Uterus (tissue), 4 donors: ENCODE results near the gene CD4. TPM values are rescaled to one million over a fixed set of nuclear protein-coding genes. Genes with fewer than 3 reads are reported as not detected.

Source experiments
- DNase-seq, 2 donors: peaks; one replicate each; pipeline ENCODE4 v3.0.0-alpha.2; 2019 to 2020
- H3K27ac ChIP-seq, 2 donors: fragments of 200-600 bp; sonication (generic); 1 replicate in 1 of 2; 2 replicates in 1 of 2; pipeline ENCODE4 v1.5.1; 2016 to 2018
- H3K27me3 ChIP-seq, 2 donors: fragments of 200-600 bp; sonication (generic); one replicate each; pipeline ENCODE4 v1.5.1; 2018 to 2019; ENCODE audit warnings: control low read depth in 1 of 2
- H3K36me3 ChIP-seq, 2 donors: fragments of 200-600 bp; sonication (generic); one replicate each; pipeline ENCODE4 v1.5.1; 2019; ENCODE audit warnings: control low read depth in 1 of 2
- H3K4me1 ChIP-seq, 2 donors: fragments of 200-600 bp; sonication (generic); one replicate each; pipeline ENCODE4 v1.5.1; 2018 to 2019; ENCODE audit warnings: control low read depth in 1 of 2
- H3K4me3 ChIP-seq, 2 donors: fragments of 200-600 bp; sonication (generic); 1 replicate in 1 of 2; 2 replicates in 1 of 2; pipeline ENCODE4 v1.5.1; 2018 to 2019; ENCODE audit warnings: mild to moderate bottlenecking in 1 of 2
- H3K9me3 ChIP-seq, 2 donors: fragments of 200-600 bp; sonication (generic); one replicate each; pipeline ENCODE4 v1.5.1; 2019; ENCODE audit warnings: control low read depth in 1 of 2
- POLR2A ChIP-seq, 2 donors: fragments of 450-650 bp; IDR thresholded peaks; one replicate each; pipeline ENCODE4 v1.6.1; 2016; ENCODE audit warnings: antibody characterized with exemption in 2 of 2, mild to moderate bottlenecking in 1 of 2, moderate library complexity in 1 of 2
- intact Hi-C: fragments of 100-400 bp; cut with DNase I; formaldehyde crosslinking; loops from one replicate; pipeline ENCODE4 v1.15.1; 2023; ENCODE audit warnings: low total_unique reads
- total RNA-seq, 4 donors: library from RNA; depleted of rRNA in 3 of 4; stranded (reverse); fragments of >200 nt in 3 of 4; gene quantifications; one replicate each; pipeline versions ENCODE4 v1.1.0 to v1.2.4, GENCODE V29; 2014 to 2023
- TF ChIP-seq, protein P1 (sequence below), 4 experiments: fragments of 200-600 bp in 2 of 4; fragments of 450-650 bp in 2 of 4; sonication (generic) in 2 of 4; IDR thresholded peaks; one replicate each; pipeline ENCODE4 v1.5.1; 2016 to 2019; ENCODE audit warnings: antibody characterized with exemption in 4 of 4, mild to moderate bottlenecking in 2 of 4, moderate library complexity in 1 of 4
- donor health status: DM: yes; HTN: yes; CAD: no.

The CD4 gene
- total RNA-seq, 4 donors from 2014 or later: 1.0 to 24.3 (median 10.4) TPM

DNA sequence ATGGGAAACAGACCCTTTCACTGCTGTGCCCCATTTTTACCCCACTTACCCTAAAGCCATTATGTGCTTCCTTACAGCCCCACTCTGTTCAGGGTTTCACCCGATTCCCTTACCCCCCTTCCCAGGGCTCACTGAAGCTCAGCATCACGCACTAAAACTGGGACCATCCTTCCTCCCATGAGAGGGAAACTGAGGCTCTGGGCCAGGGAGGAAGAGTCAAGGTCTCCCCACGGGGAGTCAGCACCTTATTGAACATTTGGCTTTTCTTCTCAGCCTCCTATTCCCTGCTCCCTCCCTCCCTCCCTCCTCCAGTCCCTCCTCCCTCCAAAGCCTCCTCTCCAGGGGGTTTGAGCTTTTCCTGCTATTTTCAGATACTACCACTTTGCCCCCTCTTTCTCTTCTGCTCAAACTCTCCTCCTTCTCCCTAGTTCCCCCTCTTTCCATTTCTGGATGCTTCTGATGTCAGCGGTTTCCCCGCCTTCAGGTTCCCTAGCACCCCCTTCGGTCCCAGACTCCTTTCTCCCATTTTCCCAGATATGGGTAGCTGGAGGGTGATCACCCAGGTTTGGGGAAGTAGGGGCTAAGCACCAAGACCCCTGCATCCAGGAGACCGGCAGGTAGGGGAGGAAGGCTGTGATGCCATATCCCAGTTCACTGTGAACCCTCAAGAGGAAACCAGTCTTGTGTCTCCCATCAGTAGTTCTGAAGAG is 33.3 kb downstream of the CD4 start:
- H3K27me3 ChIP-seq: peaks cover 0 to 4% of the 10 kb centered on the region in 2 donors
- no peak for DNase-seq
- TF ChIP-seq, protein P1, sequence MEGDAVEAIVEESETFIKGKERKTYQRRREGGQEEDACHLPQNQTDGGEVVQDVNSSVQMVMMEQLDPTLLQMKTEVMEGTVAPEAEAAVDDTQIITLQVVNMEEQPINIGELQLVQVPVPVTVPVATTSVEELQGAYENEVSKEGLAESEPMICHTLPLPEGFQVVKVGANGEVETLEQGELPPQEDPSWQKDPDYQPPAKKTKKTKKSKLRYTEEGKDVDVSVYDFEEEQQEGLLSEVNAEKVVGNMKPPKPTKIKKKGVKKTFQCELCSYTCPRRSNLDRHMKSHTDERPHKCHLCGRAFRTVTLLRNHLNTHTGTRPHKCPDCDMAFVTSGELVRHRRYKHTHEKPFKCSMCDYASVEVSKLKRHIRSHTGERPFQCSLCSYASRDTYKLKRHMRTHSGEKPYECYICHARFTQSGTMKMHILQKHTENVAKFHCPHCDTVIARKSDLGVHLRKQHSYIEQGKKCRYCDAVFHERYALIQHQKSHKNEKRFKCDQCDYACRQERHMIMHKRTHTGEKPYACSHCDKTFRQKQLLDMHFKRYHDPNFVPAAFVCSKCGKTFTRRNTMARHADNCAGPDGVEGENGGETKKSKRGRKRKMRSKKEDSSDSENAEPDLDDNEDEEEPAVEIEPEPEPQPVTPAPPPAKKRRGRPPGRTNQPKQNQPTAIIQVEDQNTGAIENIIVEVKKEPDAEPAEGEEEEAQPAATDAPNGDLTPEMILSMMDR (IDR thresholded peaks at IDR 0.05): no peak
- TF ChIP-seq POLR2A (IDR thresholded peaks at IDR 0.05): no peak
- H3K4me3 ChIP-seq: no peak overlapping the region
- intact Hi-C loops: loop anchor here (10.0 kb wide), 1 partner anchor 68 kb away; the partner anchor contains the start of gene MLF2
- H3K9me3 ChIP-seq: no peaks in the 10 kb centered on the region
- no peaks in the 10 kb centered on the region for H3K36me3 ChIP-seq
- peaks cover 0 to 5% of the 10 kb centered on the region in 2 donors for H3K4me1 ChIP-seq
- no peak overlapping the region for H3K27ac ChIP-seq

DNA sequence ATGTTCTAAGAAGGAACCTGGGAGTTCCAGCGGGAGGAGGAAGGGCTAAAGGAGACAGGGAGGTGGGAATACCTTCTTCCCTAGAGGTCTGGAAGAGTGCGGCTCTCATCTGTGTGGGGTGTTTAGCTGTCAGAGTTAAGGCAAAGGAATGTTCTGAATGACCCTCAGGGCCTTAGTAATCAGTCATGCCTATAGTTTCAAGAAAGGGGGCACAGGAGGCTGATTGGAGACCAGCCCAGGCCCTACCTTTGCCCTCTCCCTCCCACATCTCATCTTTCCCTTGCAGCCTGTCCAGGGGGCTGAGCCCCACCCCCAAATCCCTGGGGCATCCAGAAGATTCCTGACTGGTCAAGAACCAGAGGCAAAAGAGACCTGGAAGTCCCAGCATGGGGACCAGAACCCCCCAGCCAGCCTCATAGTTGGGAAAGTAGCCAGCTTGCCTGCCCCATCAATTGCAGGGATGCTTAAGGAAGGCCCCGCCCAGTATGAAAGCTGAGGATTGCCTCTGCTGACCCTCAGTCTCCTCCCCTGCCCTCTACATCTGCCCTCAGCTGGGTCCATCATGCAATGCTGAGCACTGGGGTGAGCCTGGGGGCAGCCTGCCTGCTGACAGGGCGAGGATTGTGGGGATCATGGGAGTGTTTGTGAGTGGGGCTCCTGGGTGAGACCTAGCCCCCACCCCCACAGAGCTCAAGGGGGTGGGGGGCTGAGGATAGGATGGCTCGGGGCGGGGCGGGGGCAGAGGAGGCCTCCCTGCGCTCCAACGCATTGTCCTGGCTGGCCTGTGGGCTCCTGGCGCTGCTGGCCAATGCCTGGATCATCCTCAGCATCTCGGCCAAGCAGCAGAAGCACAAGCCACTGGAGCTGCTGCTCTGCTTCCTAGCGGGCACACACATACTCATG is 34.1 kb downstream of the CD4 start:
- H3K9me3 ChIP-seq: no peaks in the 10 kb centered on the region
- TF ChIP-seq, protein P1 (IDR thresholded peaks at IDR 0.05): no peak
- TF ChIP-seq POLR2A (IDR thresholded peaks at IDR 0.05): no peak
- intact Hi-C loops: loop anchor here (10.0 kb wide), 1 partner anchor 69 kb away; the partner anchor contains the start of gene MLF2
- H3K27ac ChIP-seq: no peak overlapping the region
- no peaks in the 10 kb centered on the region for H3K36me3 ChIP-seq
- H3K27me3 ChIP-seq: peaks cover 0 to 4% of the 10 kb centered on the region in 2 donors
- no peak overlapping the region for H3K4me3 ChIP-seq
- peaks cover 0 to 5% of the 10 kb centered on the region in 2 donors for H3K4me1 ChIP-seq
- DNase-seq: no peak

DNA sequence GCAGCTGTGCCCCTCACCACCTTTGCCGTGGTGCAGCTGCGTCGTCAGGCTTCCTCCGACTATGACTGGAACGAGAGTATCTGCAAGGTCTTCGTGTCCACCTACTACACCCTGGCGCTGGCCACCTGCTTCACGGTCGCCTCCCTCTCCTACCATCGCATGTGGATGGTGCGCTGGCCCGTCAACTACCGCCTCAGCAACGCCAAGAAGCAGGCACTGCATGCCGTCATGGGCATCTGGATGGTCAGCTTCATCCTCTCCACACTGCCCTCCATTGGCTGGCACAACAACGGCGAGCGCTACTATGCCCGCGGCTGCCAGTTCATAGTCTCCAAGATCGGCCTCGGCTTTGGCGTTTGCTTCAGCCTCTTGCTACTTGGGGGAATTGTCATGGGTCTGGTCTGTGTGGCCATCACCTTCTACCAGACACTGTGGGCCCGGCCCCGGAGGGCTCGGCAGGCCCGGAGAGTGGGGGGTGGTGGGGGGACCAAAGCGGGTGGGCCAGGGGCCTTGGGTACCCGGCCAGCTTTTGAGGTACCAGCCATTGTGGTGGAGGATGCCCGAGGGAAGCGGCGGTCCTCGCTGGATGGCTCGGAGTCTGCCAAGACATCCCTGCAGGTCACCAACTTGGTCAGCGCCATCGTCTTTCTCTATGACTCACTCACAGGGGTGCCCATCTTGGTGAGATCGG is 34.9 kb downstream of the CD4 start:
- Histone ChIP-seq H3K9me3 (no peaks in the 10 kb centered on the region), H3K27ac (no peak overlapping the region), H3K27me3 (peaks cover 0 to 4% of the 10 kb centered on the region in 2 donors), H3K36me3 (no peaks in the 10 kb centered on the region), H3K4me1 (peaks cover 0 to 5% of the 10 kb centered on the region in 2 donors), H3K4me3 (no peak overlapping the region)
- no peak for DNase-seq
- intact Hi-C loops: loop anchor here (10.0 kb wide), 1 partner anchor 69 kb away; the partner anchor contains the start of gene MLF2
- TF ChIP-seq POLR2A (IDR thresholded peaks at IDR 0.05): no peak
- TF ChIP-seq, protein P1 (IDR thresholded peaks at IDR 0.05): no peak

DNA sequence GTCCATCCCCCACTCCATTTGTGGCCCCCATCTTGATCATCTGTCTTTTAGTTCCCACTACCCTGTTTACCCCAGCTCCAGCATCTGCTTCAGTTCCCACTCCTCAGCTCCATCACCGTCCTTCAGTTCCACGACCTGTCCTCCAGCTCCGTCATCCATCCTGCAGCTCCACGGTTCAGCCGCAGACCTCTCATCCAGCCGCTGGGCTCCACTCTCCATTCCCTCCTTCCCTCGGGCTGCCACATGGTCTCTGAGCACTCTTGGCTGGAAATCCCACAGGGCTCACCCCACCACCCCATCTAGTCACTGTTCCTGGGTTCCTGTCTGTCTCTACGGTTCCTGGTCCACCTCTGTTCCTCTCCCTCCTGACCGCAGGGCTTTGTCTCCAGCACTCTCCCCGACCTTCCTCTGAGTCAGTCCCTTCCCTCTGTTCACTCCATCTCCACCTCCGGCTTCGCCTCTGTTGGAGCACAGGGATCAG is 35.6 kb downstream of the CD4 start:
- Histone ChIP-seq H3K27me3 (peaks cover 0 to 4% of the 10 kb centered on the region in 2 donors), H3K27ac (peak overlapping the region in 1 of 2 donors; percentile 24), H3K36me3 (no peaks in the 10 kb centered on the region), H3K4me3 (peak overlapping the region; percentile 13 to 18), H3K9me3 (no peaks in the 10 kb centered on the region), H3K4me1 (peaks cover 0 to 5% of the 10 kb centered on the region in 2 donors)
- TF ChIP-seq POLR2A (IDR thresholded peaks at IDR 0.05): no peak
- TF ChIP-seq, protein P1 (IDR thresholded peaks at IDR 0.05): no peak
- intact Hi-C loops: loop anchor here (10.0 kb wide), 1 partner anchor 70 kb away; the partner anchor contains the start of gene MLF2
- no peak for DNase-seq
